Fibroblast of the aortic adventitia (primary cell): Measurements from ENCODE around the gene NELFCD. TPM values are rescaled to one million over a fixed set of nuclear protein-coding genes. Genes with fewer than 3 reads are reported as not detected.
A peak's percentile ranks its signal among the peaks of the same experiment; 100 is the strongest.

Source experiments
- DNase-seq: peaks from one replicate; pipeline ENCODE4 v3.0.0-alpha.2; 2010; ENCODE audit warnings: low read depth
- H3K4me3 ChIP-seq: 2 replicates; pipeline ENCODE4 v1.5.1; 2011; ENCODE audit warnings: low read depth, mild to moderate bottlenecking, control low read depth, low read length, moderate library complexity
- CTCF ChIP-seq: IDR thresholded peaks from 2 replicates; pipeline ENCODE4 v1.5.1; 2011; ENCODE audit warnings: mild to moderate bottlenecking, low read length, control low read depth, inconsistent platforms; ENCODE audit not compliant: insufficient read depth
- total RNA-seq: library from RNA; depleted of rRNA; stranded (reverse); fragments of >200 nt; gene quantifications from 2 replicates; pipeline ENCODE4 v1.2.3, GENCODE V29; 2012; ENCODE audit warnings: low replicate concordance

The NELFCD gene
- total RNA-seq, 1 donor: 46.1 TPM

- DNase-seq: no peak
- TF ChIP-seq CTCF: no peak
- no peak overlapping the region for H3K4me3 ChIP-seq
Observed at GRCh38 chr20:59026904-59027740, 46.1 kb downstream of the NELFCD start.

GRCh38 chr20:59027741-59028320 lies 46.8 kb downstream of the NELFCD start:
- peak; percentile 50 for DNase-seq
- no peak overlapping the region for H3K4me3 ChIP-seq
- TF ChIP-seq CTCF: no peak

GRCh38 chr20:59028812-59029211 lies 47.8 kb downstream of the NELFCD start:
- peak overlapping the region; percentile 50 for H3K4me3 ChIP-seq
- TF ChIP-seq CTCF: no peak
- no peak for DNase-seq

- no peak for DNase-seq
- TF ChIP-seq CTCF: no peak
- H3K4me3 ChIP-seq: peak overlapping the region; percentile 69
Observed at GRCh38 chr20:59030911-59031563, 50.0 kb downstream of the NELFCD start.

GRCh38 chr20:59031564-59032022 lies 50.5 kb downstream of the NELFCD start:
- H3K4me3 ChIP-seq: peak overlapping the region; percentile 69
- no peak for TF ChIP-seq CTCF
- DNase-seq: no peak

GRCh38 chr20:59032023-59032712 lies 51.1 kb downstream of the NELFCD start, which contains the start of gene ATP5F1E:
Gene ATP5F1E (minus strand): TSS chr20:59032335. CDS start chr20:59032251, 84 bp downstream.
- H3K4me3 ChIP-seq: peak within 1 kb of the TSS; percentile 75
- TF ChIP-seq CTCF: no peak
- DNase-seq: peak; percentile 86
